Measurements from ENCODE around the gene SLC30A10. TPM values are rescaled to one million over a fixed set of nuclear protein-coding genes. Genes with fewer than 3 reads are reported as not detected.

The SLC30A10 gene
- total and polyA plus RNA-seq, 2 of the 13 experiments (the other 11 are each of a cell fraction or from before 2014, with no cell fraction given) = 20.9 to 30.2 TPM

- TF ChIP-seq U2AF2 (IDR thresholded peaks at IDR 0.05; ENCODE audit: low read depth, low read length) (no peak), FOXP4 (CRISPR knock-in tag; IDR thresholded peaks at IDR 0.05) (peak; percentile 66; the same call in 1 of the 2 replicates), ZBTB38 (CRISPR knock-in tag; IDR thresholded peaks at IDR 0.05) (no peak), SATB2 (CRISPR knock-in tag; IDR thresholded peaks at IDR 0.05) (no peak), HMG20A (CRISPR knock-in tag; IDR thresholded peaks at IDR 0.05; ENCODE audit: borderline replicate concordance) (peak; percentile 18; the same call in 1 of the 2 replicates), ZNF441 (CRISPR knock-in tag; IDR thresholded peaks at IDR 0.05; ENCODE audit: borderline replicate concordance) (no peak), ZSCAN29 (CRISPR knock-in tag; conservative IDR thresholded peaks at IDR 0.05) (no peak), ATRX (CRISPR knock-in tag; IDR thresholded peaks at IDR 0.05; ENCODE audit: borderline replicate concordance) (no peak), TGIF2 (CRISPR knock-in tag; IDR thresholded peaks at IDR 0.05) (0 out of 2 replicates have a peak, but pooled peaks have one; percentile 21), BCL6 (CRISPR knock-in tag; IDR thresholded peaks at IDR 0.05) (peak; percentile 75), KLF12 (CRISPR knock-in tag; IDR thresholded peaks at IDR 0.05; ENCODE audit: borderline replicate concordance) (no peak), MIER3 (CRISPR knock-in tag; IDR thresholded peaks at IDR 0.05; ENCODE audit: borderline replicate concordance) (peak; percentile 44; the same call in 1 of the 2 replicates), CSRNP2 (CRISPR knock-in tag; conservative IDR thresholded peaks at IDR 0.05; ENCODE audit: low read depth) (no peak), ZNF761 (CRISPR knock-in tag; conservative IDR thresholded peaks at IDR 0.05) (no peak), ZNF672 (CRISPR knock-in tag; IDR thresholded peaks at IDR 0.05) (no peak), RAD51 (IDR thresholded peaks at IDR 0.05; ENCODE audit: borderline replicate concordance) (no peak), ZNF891 (CRISPR knock-in tag; IDR thresholded peaks at IDR 0.05) (no peak), ZNF282 (IDR thresholded peaks at IDR 0.05; ENCODE audit: partially characterized antibody) (no peak), RORA (CRISPR knock-in tag; IDR thresholded peaks at IDR 0.05) (no peak), ZMAT5 (CRISPR knock-in tag; IDR thresholded peaks at IDR 0.05; ENCODE audit: borderline replicate concordance, low read depth) (no peak), ARID5B (CRISPR knock-in tag; IDR thresholded peaks at IDR 0.05) (peak; percentile 81), ARNTL (CRISPR knock-in tag; IDR thresholded peaks at IDR 0.05) (no peak), NBN (conservative IDR thresholded peaks at IDR 0.05) (no peak), SMARCE1 (IDR thresholded peaks at IDR 0.05; ENCODE audit: borderline replicate concordance) (no peak), CREB1 (IDR thresholded peaks at IDR 0.05) (no peak), CREB1 (CRISPR knock-in tag; IDR thresholded peaks at IDR 0.05) (no peak)
These were observed 26.5 kb upstream of the SLC30A10 start (continued) for GRCh38 chr1:219954736-219955421.
